ENCODE results near the gene SLC40A1.

DNA sequence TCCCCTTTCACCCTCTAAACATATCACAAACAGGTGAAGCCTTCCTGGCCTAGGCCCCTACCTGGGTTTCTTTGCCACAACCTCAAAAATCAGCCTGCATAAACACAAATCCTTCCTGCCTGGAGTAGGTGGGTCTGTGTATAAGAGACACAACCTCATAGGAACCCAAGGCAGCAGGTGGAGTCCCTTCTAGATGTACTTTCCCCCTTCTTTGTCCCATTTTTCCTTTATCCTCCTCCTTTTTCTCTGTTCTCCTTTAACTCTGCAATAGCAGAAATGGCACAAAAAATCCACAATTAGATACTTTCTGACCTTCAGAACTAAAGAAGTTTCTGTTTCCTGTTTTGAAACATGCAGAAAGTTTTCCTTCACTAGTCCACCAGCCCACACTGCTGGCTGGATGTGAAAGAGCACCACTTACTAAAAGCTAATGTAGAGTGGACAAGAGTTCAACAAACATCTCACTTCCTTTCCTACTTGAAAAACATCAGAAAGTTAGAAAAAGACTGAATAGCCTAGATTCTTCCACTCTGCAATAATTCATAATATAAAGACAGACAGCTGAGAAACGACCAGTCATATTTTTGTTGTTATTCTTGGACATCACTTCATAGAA is 11.2 kb downstream of the SLC40A1 start:
- TF ChIP-seq ZNF510 (CRISPR knock-in tag; IDR thresholded peaks at IDR 0.05; ENCODE audit: low read depth) (no peak), ZNF121 (CRISPR knock-in tag; IDR thresholded peaks at IDR 0.05) (no peak)
